HG03039 (cell line): ENCODE results near the gene OR8H1.

Experiments
- ATAC-seq: cut with Tn5 transposase; IDR thresholded peaks from one replicate; pipeline ENCODE4 v1.9.1; 2021; ENCODE audit warnings: mild to moderate bottlenecking, moderate library complexity; ENCODE audit not compliant: unreplicated experiment

The OR8H1 gene, protein sequence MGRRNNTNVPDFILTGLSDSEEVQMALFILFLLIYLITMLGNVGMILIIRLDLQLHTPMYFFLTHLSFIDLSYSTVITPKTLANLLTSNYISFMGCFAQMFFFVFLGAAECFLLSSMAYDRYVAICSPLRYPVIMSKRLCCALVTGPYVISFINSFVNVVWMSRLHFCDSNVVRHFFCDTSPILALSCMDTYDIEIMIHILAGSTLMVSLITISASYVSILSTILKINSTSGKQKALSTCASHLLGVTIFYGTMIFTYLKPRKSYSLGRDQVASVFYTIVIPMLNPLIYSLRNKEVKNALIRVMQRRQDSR

DNA sequence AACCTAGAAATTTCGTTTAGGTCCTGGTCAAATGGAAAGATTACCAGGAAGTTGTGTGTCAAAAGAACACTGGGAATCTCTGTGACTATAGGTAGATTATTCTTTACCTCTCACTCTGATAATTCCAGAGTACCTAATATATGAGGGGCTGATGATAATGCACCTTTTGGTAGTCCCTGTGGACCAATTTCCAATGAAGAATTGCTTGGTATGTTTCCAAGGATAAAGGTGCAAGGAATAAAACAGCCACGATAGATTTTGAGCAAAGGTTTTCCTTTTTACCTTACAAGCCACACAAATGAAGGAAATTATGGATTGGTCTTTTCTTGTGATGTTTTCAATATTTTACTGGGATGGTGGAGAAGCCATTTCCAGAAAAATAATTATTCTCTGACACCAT lies at the start of gene OR8H1:
OR8H1 (minus strand) TSS at position 101 of the 400 bp plus-strand sequence. CDS start 1,192 bp downstream, outside the sequence.
- ATAC-seq = no peak

DNA sequence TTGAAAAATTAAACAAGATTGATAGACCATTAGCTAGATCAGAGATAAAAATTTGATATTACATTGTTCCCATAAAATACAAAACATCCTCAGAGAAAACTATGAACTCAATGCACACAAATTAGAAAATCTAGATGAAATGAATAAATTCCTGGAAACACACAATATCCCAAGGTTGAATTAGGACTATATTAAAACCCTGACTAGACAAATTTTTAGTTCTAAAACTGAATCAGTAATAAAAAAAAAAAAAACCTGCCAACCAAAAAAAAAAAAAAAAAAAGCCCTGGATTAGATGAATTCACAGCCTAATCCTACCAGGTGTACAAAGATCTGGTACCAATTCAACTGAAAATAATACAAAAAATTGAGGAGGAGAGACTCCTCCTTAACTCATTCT lies 48.2 kb upstream of the OR8H1 start:
- ATAC-seq = no peak

DNA sequence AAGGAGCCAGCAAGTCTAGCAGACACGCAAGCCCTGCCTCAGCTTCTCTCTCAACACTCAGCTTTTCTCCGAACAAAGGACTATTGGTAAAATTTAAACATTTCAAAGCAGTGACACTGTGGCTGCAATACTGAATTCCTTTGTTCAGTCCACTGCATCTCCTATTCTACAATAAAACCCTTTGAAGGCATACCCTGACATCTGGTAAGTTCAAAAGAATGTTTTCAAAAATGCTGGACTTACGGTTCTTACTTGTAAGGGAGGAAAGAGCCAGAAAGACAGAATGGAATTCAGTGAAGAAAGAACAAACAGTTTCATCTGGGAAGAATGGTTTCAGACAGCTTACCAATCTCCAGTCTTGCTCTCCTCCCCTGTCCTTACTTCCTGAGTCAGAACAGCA lies 41.1 kb upstream of the OR8H1 start:
- no peak for ATAC-seq

DNA sequence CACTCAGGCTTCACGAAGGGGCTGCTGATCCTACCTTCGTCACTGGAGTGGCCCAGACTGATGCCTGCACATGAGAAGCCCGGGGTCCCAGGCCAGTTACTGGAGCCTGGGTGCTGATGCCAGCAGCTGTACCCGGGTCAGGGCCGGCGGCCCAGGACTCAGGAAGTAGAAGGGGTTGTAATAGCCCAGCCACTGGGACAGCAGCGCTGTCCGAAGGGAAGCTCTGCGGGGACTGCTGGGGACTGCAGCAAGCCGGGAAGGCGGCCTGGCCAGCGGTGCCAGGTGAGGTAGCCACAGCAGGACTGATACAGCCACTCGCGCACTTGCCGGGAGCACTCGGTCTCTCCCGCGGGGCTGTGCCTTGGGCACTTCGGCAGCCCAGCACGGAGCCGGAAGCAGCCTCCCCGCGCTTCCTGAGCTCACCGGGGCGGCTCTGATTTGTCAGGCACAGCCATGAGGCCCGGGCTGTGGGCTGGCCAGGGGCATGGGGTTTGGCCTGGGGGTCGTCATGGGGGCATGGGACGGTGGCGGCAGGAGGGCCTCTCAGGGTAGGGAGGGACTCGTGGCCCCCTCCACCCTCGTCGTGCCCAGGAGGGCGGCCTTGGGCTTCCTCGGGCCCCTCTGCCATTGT lies 39.9 kb upstream of the OR8H1 start:
- ATAC-seq = no peak

DNA sequence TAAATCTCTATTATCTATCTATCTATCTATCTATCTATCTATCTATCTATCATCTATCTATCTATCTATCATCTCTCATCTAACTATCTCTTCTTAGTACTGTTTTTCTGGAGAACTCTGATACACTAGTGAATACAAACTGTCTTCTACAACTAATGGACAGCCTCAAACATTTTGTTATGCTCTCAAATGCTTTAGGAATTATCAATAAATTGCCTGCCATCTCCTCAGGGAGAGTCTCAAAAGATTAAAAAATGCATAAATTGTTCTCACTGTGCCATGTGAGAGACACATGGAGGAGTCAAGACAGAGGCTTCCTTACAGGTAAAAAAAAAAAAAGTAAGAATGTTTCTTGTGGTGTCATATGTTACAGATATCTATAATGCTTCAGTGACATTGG lies 22.8 kb upstream of the OR8H1 start, which contains the start of gene OR8K3:
OR8K3 (plus strand) TSS at position 301 of the 400 bp plus-strand sequence. CDS start 3,163 bp downstream, outside the sequence.
- ATAC-seq = no peak

DNA sequence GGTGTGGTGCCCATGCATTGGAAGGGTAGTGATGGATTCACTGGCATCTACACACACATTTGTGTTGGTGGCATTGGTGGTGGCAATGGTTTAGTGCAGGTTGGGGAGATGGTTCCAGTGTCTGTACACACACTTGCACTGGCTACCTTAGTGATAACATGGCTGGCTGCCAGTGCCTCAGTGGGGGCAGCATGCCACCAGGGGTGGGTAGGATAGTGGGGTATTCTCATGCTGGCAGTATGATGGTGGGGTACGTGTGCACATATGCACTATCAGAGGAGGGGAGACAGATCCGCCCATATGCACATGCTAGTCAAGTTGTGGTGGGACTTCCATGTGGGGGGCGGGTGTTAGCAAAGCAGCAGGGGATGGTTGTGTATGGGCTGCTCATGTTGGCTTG lies 15.8 kb upstream of the OR8H1 start:
- no peak for ATAC-seq

DNA sequence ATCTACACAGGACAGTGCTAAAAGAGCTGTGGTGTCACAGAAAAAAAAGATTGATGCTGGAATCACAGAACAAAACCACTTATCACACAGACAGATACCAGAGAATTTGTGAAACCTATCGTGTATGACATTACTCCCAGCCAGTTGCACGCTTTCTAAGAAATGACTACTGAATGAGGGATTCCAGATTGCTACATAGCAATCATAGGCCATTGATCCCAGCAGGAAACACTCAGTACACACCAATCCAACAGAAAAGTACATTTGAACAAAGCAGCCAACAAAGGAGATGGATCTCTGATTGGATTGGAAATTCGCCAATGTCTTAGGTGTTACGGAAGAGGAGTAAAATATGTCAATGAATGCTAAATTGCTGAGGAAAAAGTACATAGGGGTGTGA lies 4.8 kb upstream of the OR8H1 start:
- no peak for ATAC-seq

DNA sequence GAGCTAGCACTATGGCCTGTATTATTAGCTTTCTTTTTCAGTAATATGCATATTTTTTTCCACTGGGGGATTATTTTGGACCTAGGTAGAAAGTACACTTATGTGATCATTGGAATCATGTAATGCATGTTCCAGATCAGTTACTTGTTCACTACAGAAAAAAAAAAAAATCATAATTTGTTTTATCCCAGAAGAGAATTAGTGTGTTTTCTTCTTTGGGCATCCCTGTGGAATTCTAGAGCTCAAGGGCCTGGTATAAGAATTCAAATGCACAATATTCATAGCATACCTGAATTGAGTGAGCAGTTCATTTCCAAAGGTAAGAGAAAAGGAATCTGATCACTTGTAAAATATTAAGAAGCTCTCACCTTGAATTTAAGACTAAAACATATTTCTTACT lies 18.2 kb downstream of the OR8H1 start, which contains the start of gene OR5T1:
OR5T1 (plus strand) TSS at position 301 of the 400 bp plus-strand sequence. CDS start 1,485 bp downstream, outside the sequence.
- ATAC-seq = no peak

DNA sequence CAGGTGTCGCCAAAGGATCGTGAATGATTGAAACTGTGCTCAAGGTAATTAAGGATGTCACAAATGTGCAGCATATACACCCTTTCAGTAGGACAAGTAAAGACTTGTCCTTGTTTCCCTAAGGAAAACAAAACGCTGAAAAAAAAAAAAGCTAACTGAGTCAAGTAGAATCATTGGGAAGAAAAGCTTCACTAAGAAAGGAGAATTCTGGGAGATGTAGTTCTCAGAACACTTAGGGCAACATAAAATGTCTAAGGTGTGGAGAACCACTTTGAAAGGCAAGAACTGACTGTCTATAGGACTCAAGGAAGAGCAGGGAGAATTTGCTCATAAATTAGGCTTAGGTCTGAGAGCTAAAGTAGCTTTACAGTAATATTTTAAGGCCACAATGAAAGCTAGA lies 21.0 kb downstream of the OR8H1 start:
- no peak for ATAC-seq

DNA sequence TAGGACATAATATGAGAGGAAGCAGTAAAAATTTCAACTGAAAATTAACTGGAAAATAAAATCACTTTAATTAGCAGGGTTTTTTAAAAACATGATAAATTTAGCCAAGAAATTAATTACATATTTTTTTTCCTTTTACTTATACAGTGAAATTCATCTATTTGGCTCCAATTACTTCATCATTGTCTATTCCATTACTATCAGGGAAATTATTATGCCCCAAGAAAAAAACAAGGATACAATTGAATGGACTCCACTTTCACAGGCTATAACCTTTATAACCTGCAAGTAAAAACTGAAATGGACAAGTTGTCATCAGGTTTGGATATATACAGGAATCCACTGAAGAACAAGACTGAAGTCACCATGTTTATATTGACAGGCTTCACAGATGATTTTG lies 40.1 kb downstream of the OR8H1 start, which contains the start of gene OR5T3:
OR5T3 (plus strand) TSS at position 301 of the 400 bp plus-strand sequence; CDS start at position 301, 0 bp downstream.
- ATAC-seq = no peak
